Measurements from ENCODE around the gene WDR62. TPM values are rescaled to one million over a fixed set of nuclear protein-coding genes. Genes with fewer than 3 reads are reported as not detected.
"Not testable (repeated sequence)": the region's sequence is repeated elsewhere in the genome, so short reads cannot be mapped to it uniquely, and the experiment has no call there.

Gene WDR62
- total and polyA plus RNA-seq, 4 donors, result 0.86 to 2.2 (median 1.7) TPM

GRCh38 chr19:36120984-36121358 lies 66.3 kb downstream of the WDR62 start:
- no peak overlapping the region for H3K27ac ChIP-seq (ENCODE audit: low read depth in 1 of 2, low read length in 1 of 2)
- no peak for ATAC-seq (ENCODE audit: insufficient read depth, low FRiP score)

DNA sequence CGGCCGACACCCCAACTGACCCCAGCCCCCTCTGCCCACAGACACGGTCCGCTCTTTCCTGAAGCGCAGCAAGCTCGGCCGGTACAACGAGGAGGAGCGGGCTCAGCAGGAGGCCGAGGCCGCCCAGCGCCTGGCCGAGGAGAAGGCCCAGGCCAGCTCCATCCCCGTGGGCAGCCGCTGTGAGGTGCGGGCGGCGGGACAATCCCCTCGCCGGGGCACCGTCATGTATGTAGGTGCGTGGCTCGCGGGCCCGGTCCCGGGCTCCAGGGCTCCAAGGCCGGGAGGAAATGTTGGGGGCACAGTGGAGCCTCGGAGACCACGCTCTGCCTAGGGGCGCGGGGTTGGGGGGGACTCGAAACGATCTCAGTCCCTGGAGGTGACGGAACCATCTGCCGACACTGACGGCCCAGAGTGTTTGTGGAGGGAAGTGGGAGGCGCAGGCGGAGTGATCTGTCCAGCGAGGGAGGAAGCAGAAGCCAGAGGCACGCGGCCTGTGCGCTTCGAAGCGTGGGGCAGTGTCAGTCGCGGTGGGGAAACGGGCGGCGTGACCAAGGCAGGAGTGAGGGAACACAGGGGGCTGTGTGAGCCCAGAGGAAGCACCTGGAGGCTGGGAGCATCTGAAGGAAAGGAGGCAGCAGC lies 66.9 kb downstream of the WDR62 start:
- Histone ChIP-seq H3K4me3 (no peak overlapping the region), H3K9ac (ENCODE audit: insufficient read depth in 1 of 2, low read length in 2 of 2) (no peak overlapping the region), H3K27me3 (ENCODE audit: control insufficient read depth in 3 of 3, insufficient read depth in 3 of 3, low read length in 2 of 3) (no peaks in the 10 kb centered on the region), H3K36me3 (ENCODE audit: control insufficient read depth in 4 of 4, insufficient read depth in 4 of 4, low read length in 4 of 4) (peaks cover 6 to 51% (median 17%) of the 10 kb centered on the region in 4 donors), H3K27ac (ENCODE audit: low read depth in 1 of 2, low read length in 1 of 2) (no peak overlapping the region), H3K9me3 (ENCODE audit: control insufficient read depth in 4 of 4, insufficient read depth in 3 of 4, low read length in 3 of 4) (no peaks in the 10 kb centered on the region), H3K4me1 (ENCODE audit: control insufficient read depth in 5 of 5, insufficient read depth in 5 of 5, low read length in 5 of 5) (peaks cover 0 to 2% (median 0%) of the 10 kb centered on the region in 5 donors)
- WGBS, 2 donors, result 84 to 87% methylated on average over 49 of the region's 49 CpGs
- TF ChIP-seq, protein P1, sequence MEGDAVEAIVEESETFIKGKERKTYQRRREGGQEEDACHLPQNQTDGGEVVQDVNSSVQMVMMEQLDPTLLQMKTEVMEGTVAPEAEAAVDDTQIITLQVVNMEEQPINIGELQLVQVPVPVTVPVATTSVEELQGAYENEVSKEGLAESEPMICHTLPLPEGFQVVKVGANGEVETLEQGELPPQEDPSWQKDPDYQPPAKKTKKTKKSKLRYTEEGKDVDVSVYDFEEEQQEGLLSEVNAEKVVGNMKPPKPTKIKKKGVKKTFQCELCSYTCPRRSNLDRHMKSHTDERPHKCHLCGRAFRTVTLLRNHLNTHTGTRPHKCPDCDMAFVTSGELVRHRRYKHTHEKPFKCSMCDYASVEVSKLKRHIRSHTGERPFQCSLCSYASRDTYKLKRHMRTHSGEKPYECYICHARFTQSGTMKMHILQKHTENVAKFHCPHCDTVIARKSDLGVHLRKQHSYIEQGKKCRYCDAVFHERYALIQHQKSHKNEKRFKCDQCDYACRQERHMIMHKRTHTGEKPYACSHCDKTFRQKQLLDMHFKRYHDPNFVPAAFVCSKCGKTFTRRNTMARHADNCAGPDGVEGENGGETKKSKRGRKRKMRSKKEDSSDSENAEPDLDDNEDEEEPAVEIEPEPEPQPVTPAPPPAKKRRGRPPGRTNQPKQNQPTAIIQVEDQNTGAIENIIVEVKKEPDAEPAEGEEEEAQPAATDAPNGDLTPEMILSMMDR (IDR thresholded peaks at IDR 0.05; ENCODE audit: control extremely low read depth, extremely low read depth), result no peak
- ATAC-seq (ENCODE audit: insufficient read depth, low FRiP score) (no peak), DNase-seq (no peak)

More at GRCh38 chr19:36120984-36121358, 66.3 kb downstream of the WDR62 start:
- Histone ChIP-seq H3K9ac (ENCODE audit: insufficient read depth in 1 of 2, low read length in 2 of 2) (no peak overlapping the region), H3K4me3 (no peak overlapping the region), H3K27me3 (ENCODE audit: control insufficient read depth in 3 of 3, insufficient read depth in 3 of 3, low read length in 2 of 3) (no peaks in the 10 kb centered on the region), H3K9me3 (ENCODE audit: control insufficient read depth in 4 of 4, insufficient read depth in 3 of 4, low read length in 3 of 4) (no peaks in the 10 kb centered on the region), H3K4me1 (ENCODE audit: control insufficient read depth in 5 of 5, insufficient read depth in 5 of 5, low read length in 5 of 5) (peaks cover 0 to 6% (median 0%) of the 10 kb centered on the region in 5 donors), H3K36me3 (ENCODE audit: control insufficient read depth in 4 of 4, insufficient read depth in 4 of 4, low read length in 4 of 4) (peaks cover 6 to 51% (median 17%) of the 10 kb centered on the region in 4 donors)
- 95 to 96% methylated on average over 18 of the region's 18 CpGs for WGBS, 2 donors
- TF ChIP-seq, protein P1 (IDR thresholded peaks at IDR 0.05; ENCODE audit: control extremely low read depth, extremely low read depth), result no peak
- DNase-seq, result no peak

DNA sequence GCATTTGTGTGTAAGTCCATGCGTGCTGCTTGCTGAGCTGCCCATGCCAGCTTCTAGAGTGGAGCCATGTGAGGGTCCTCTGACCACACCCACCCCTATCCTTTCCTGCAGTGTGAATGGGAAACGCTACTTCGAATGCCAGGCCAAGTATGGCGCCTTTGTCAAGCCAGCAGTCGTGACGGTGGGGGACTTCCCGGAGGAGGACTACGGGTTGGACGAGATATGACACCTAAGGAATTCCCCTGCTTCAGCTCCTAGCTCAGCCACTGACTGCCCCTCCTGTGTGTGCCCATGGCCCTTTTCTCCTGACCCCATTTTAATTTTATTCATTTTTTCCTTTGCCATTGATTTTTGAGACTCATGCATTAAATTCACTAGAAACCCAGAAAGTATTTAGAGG lies 70.9 kb downstream of the WDR62 start:
- Histone ChIP-seq H3K27me3 (ENCODE audit: control insufficient read depth in 3 of 3, insufficient read depth in 3 of 3, low read length in 2 of 3) (no peaks in the 10 kb centered on the region), H3K9me3 (ENCODE audit: control insufficient read depth in 4 of 4, insufficient read depth in 3 of 4, low read length in 3 of 4) (no peaks in the 10 kb centered on the region), H3K27ac (ENCODE audit: low read depth in 1 of 2, low read length in 1 of 2) (no peak overlapping the region), H3K4me1 (ENCODE audit: control insufficient read depth in 5 of 5, insufficient read depth in 5 of 5, low read length in 5 of 5) (peaks cover 0 to 5% (median 0%) of the 10 kb centered on the region in 5 donors), H3K9ac (ENCODE audit: insufficient read depth in 1 of 2, low read length in 2 of 2) (no peak overlapping the region), H3K4me3 (no peak overlapping the region), H3K36me3 (ENCODE audit: control insufficient read depth in 4 of 4, insufficient read depth in 4 of 4, low read length in 4 of 4) (peaks cover 6 to 33% (median 8%) of the 10 kb centered on the region in 4 donors)
- DNase-seq, result no peak
- 77 to 85% methylated on average over 9 of the region's 9 CpGs for WGBS, 2 donors
- ATAC-seq (ENCODE audit: insufficient read depth, low FRiP score), result no peak
- TF ChIP-seq, protein P1 (IDR thresholded peaks at IDR 0.05; ENCODE audit: control extremely low read depth, extremely low read depth), result no peak

- peaks cover 4 to 13% (median 6%) of the 10 kb centered on the region in 4 donors for H3K36me3 ChIP-seq (ENCODE audit: control insufficient read depth in 4 of 4, insufficient read depth in 4 of 4, low read length in 4 of 4)
- TF ChIP-seq, protein P1 (IDR thresholded peaks at IDR 0.05; ENCODE audit: control extremely low read depth, extremely low read depth), result no peak
- H3K9ac ChIP-seq (ENCODE audit: insufficient read depth in 1 of 2, low read length in 2 of 2), result peak overlapping the region in 1 of 2 donors; percentile 83
- peak overlapping the region; percentile 5 for H3K4me3 ChIP-seq
- no peaks in the 10 kb centered on the region for H3K9me3 ChIP-seq (ENCODE audit: control insufficient read depth in 4 of 4, insufficient read depth in 3 of 4, low read length in 3 of 4)
- no peak for DNase-seq
- H3K4me1 ChIP-seq (ENCODE audit: control insufficient read depth in 5 of 5, insufficient read depth in 5 of 5, low read length in 5 of 5), result peaks cover 0 to 5% (median 0%) of the 10 kb centered on the region in 5 donors
- peak overlapping the region; percentile 95 to 96 for H3K27ac ChIP-seq (ENCODE audit: low read depth in 1 of 2, low read length in 1 of 2)
- no peaks in the 10 kb centered on the region for H3K27me3 ChIP-seq (ENCODE audit: control insufficient read depth in 3 of 3, insufficient read depth in 3 of 3, low read length in 2 of 3)
- WGBS, 2 donors, result 10 to 17% methylated on average over 10 of the region's 10 CpGs
- no peak for ATAC-seq (ENCODE audit: insufficient read depth, low FRiP score)
Observed at GRCh38 chr19:36128392-36128736, 73.7 kb downstream of the WDR62 start.

- WGBS, 2 donors, result 24 to 31% methylated on average over 6 of the region's 6 CpGs
Observed at GRCh38 chr19:36131221-36131620, 76.5 kb downstream of the WDR62 start.

More at GRCh38 chr19:36131221-36131620, 76.5 kb downstream of the WDR62 start:
- H3K9me3 ChIP-seq (ENCODE audit: control insufficient read depth in 4 of 4, insufficient read depth in 3 of 4, low read length in 3 of 4); H3K27me3 ChIP-seq (ENCODE audit: control insufficient read depth in 3 of 3, insufficient read depth in 3 of 3, low read length in 2 of 3); ATAC-seq (ENCODE audit: insufficient read depth, low FRiP score); DNase-seq; H3K4me3 ChIP-seq; H3K9ac ChIP-seq (ENCODE audit: insufficient read depth in 1 of 2, low read length in 2 of 2); H3K36me3 ChIP-seq (ENCODE audit: control insufficient read depth in 4 of 4, insufficient read depth in 4 of 4, low read length in 4 of 4); H3K4me1 ChIP-seq (ENCODE audit: control insufficient read depth in 5 of 5, insufficient read depth in 5 of 5, low read length in 5 of 5): not testable (repeated sequence)
- peak overlapping the region in 1 of 2 donors; percentile 51 for H3K27ac ChIP-seq (ENCODE audit: low read depth in 1 of 2, low read length in 1 of 2)
